Thoracic aorta (tissue), 2 donors: ENCODE data around the gene TCF7L2. TPM values are rescaled to one million over a fixed set of nuclear protein-coding genes. Genes with fewer than 3 reads are reported as not detected.

Source experiments
- ATAC-seq: fragments of 150-250 bp; one replicate; pipeline ENCODE4 v1.8.0; 2017; ENCODE audit warnings: low read depth; ENCODE audit not compliant: insufficient number of reproducible peaks, low FRiP score
- DNase-seq: peaks from one replicate; pipeline ENCODE4 v3.0.0-alpha.2; 2020; ENCODE audit warnings: low spot score
- H3K27ac ChIP-seq, 2 donors: fragments of 200-600 bp; sonication (generic); 1 replicate in 1 of 2; 2 replicates in 1 of 2; pipeline ENCODE4 v1.5.1; 2016; ENCODE audit warnings: mild to moderate bottlenecking in 2 of 2, moderate library complexity in 2 of 2
- H3K27me3 ChIP-seq: fragments of 200-600 bp; sonication (generic); replicated peaks from 2 replicates; pipeline ENCODE4 v1.6.0; 2016; ENCODE audit warnings: mild to moderate bottlenecking; ENCODE audit not compliant: insufficient read depth
- H3K36me3 ChIP-seq: fragments of 200-600 bp; sonication (generic); one replicate; pipeline ENCODE4 v1.5.1; 2016
- H3K4me1 ChIP-seq, 2 donors: fragments of 200-600 bp; sonication (generic); 1 replicate in 1 of 2; 2 replicates in 1 of 2; pipeline versions ENCODE4 v1.5.1 to v1.6.0; 2016; ENCODE audit warnings: low read depth in 2 of 2, mild to moderate bottlenecking in 1 of 2; ENCODE audit not compliant: control insufficient read depth in 1 of 2
- H3K4me3 ChIP-seq: fragments of 200-600 bp; sonication (generic); 2 replicates; pipeline ENCODE4 v1.5.1; 2016; ENCODE audit warnings: mild to moderate bottlenecking
- H3K9me3 ChIP-seq: fragments of 200-600 bp; sonication (generic); 2 replicates; pipeline ENCODE4 v1.5.1; 2016
- CTCF ChIP-seq: fragments of 200-600 bp; sonication (generic); IDR thresholded peaks from one replicate; pipeline ENCODE4 v1.5.1; 2019; ENCODE audit warnings: antibody characterized with exemption
- total RNA-seq, 2 donors: library from RNA; depleted of rRNA; stranded (reverse); fragments of >200 nt; gene quantifications; one replicate each; pipeline versions ENCODE4 v1.1.0 to v1.2.3, GENCODE V29; 2016

The TCF7L2 gene
- total RNA-seq, 2 donors from 2014 or later: 21.4 to 50.5 TPM

DNA sequence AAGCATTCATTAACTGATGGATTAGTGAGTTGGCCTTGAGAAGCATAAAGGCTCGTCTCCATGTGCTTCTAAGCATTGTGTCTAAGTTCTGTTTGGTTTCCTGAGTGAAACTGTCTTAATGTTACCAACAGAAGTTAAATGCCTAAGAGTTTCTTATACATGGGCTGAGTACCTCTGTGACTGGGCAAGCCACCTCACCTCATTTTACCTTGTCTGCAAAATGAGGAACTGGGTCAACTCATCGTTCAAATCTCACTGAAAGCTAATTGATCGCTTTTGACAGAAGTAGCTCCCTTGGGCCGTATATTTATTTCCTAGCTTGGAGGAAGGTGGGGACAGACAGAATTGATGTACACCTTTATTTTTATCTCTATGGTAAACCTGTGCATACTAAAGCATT is 88.9 kb downstream of the TCF7L2 start:
- no peak for TF ChIP-seq CTCF
- no peaks in the 10 kb centered on the region for H3K9me3 ChIP-seq
- peaks cover 54 to 85% of the 10 kb centered on the region in 2 donors for H3K4me1 ChIP-seq
- no peak overlapping the region for H3K27ac ChIP-seq
- no peaks in the 10 kb centered on the region for H3K27me3 ChIP-seq
- ATAC-seq (no peak), DNase-seq (no peak)
- no peak overlapping the region for H3K4me3 ChIP-seq
- no peaks in the 10 kb centered on the region for H3K36me3 ChIP-seq

GRCh38 chr10:113041324-113041723 is 91.3 kb downstream of the TCF7L2 start:
- Histone ChIP-seq H3K27me3 (no peaks in the 10 kb centered on the region), H3K4me3 (no peak overlapping the region), H3K4me1 (peaks cover 43 to 85% of the 10 kb centered on the region in 2 donors), H3K9me3 (no peaks in the 10 kb centered on the region), H3K27ac (peak overlapping the region in 1 of 2 donors; percentile 66), H3K36me3 (no peaks in the 10 kb centered on the region)
- DNase-seq (no peak), ATAC-seq (no peak)
- no peak for TF ChIP-seq CTCF

GRCh38 chr10:113041841-113042750 is 92.0 kb downstream of the TCF7L2 start:
- ATAC-seq (no peak), DNase-seq (no peak)

DNA sequence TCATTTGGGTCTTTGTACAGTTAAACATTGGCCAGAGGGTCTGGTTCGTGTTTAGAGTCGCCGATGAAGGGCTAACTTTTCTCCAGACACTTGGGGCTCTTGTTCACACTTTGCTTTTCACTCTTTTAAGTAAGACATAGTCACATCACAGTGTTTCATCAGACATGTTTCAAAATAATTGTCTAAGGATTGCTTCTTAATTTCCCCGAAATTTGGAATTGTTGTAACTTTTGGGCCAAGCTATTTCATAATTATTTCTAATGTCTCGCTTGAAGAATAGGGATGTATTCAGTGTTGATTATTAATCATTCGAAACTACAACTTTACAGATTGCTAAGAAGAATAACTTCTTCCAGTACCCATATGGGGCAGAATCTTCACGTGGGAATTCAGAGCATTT is 92.8 kb downstream of the TCF7L2 start:
- TF ChIP-seq CTCF: no peak
- no peak for ATAC-seq
- no peaks in the 10 kb centered on the region for H3K36me3 ChIP-seq
- H3K4me1 ChIP-seq: peaks cover 46 to 85% of the 10 kb centered on the region in 2 donors
- no peak for DNase-seq
- no peak overlapping the region for H3K4me3 ChIP-seq
- H3K27ac ChIP-seq: peak overlapping the region; percentile 66 to 73
- no peaks in the 10 kb centered on the region for H3K9me3 ChIP-seq
- no peaks in the 10 kb centered on the region for H3K27me3 ChIP-seq

More at GRCh38 chr10:113041841-113042750, 92.0 kb downstream of the TCF7L2 start:
- TF ChIP-seq CTCF: no peak
- Histone ChIP-seq H3K27me3 (no peaks in the 10 kb centered on the region), H3K9me3 (no peaks in the 10 kb centered on the region), H3K4me1 (peaks cover 40 to 85% of the 10 kb centered on the region in 2 donors), H3K27ac (peak overlapping the region; percentile 66 to 73), H3K36me3 (no peaks in the 10 kb centered on the region), H3K4me3 (no peak overlapping the region)

GRCh38 chr10:113044016-113044755 is 94.1 kb downstream of the TCF7L2 start:
- TF ChIP-seq CTCF: no peak
- DNase-seq: no peak
- no peak for ATAC-seq
- Histone ChIP-seq H3K4me1 (peaks cover 51 to 89% of the 10 kb centered on the region in 2 donors), H3K27me3 (no peaks in the 10 kb centered on the region), H3K4me3 (no peak overlapping the region), H3K9me3 (no peaks in the 10 kb centered on the region), H3K27ac (peak overlapping the region; percentile 66 to 73), H3K36me3 (no peaks in the 10 kb centered on the region)
